Jurkat, Clone E6-1 (cell line): Measurements from ENCODE around the gene SH3BP4.

Experiments
- DNase-seq: peaks from one replicate; pipeline ENCODE4 v3.0.0-alpha.2; 2011; ENCODE audit warnings: low read depth, low spot score
- H3K4me3 ChIP-seq: 2 replicates; pipeline ENCODE4 v1.5.1; 2011; ENCODE audit warnings: mild to moderate bottlenecking, low read length, control low read depth, moderate library complexity

Gene SH3BP4

DNA sequence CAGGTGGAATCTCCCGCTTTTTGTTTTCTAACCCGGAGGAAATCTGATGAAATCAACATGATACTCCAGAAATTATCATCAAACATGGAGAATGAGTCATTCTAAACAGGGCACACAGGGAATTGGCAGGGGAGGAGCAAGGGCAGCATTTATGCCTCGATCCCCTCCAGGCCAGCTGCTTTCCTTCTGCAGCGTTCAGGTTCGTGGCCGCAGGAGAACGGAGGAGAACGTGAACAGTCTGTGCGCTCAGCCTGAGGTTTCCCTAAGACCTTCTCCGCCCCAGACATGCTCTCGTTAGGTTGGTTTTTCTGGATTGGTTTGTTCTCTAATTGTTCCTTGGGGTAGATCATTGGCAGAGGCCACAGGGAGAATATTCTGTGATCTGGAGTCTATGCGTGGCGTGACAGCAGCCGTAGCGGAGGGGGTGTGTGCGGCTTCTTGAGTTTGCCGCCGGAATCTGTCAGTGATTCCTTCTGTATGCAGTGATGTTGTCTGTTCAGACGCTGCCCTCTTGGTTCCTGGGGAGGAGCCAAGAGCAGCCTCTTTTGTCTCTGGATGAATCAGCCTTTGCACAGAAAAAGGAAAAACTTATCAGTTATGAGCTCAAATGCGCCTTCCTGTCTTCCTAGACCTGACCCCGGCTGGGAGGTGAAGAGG, 75.9 kb downstream of the SH3BP4 start:
- no peak overlapping the region for H3K4me3 ChIP-seq
- DNase-seq = no peak

DNA sequence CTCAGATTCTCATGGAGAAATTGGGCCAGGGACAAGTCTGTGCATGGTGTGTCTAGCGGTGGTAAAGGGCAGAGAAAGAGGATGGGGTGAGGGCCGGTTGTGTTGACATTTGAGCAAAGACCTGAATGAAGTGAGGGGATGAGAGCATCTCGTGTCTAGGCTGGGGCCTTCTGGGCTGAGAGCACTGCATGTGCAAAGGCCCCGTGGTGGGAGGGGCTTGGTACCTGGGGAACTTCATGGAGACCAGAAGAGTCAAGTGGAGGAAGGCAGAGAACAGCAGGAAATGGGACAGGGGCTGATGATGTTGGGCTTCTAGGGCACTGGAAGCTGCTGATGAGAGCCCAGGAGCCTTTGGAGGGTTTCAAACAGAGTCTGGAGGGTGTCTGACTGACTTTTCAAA, 76.8 kb downstream of the SH3BP4 start:
- H3K4me3 ChIP-seq = no peak overlapping the region
- no peak for DNase-seq

DNA sequence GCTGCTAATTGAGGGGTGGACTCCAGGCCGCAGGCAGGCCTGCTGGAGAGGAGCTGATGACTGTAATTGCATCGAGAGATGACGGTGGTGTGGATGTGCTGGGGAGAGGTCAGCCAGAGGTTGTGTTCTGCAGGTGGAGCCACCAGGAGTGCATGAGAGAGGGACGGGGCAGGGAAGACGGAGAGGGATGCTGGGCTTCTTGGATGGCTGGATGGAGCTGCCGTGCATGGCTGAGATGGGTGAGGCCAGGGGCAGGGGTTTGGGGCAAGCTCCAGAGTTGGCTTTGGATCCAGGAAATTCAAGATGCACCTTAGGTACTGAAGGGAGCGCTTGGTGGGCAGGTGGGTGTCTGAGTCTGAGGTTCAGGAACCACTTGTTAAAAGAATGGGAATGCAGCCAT, 77.2 kb downstream of the SH3BP4 start:
- DNase-seq = no peak
- no peak overlapping the region for H3K4me3 ChIP-seq

DNA sequence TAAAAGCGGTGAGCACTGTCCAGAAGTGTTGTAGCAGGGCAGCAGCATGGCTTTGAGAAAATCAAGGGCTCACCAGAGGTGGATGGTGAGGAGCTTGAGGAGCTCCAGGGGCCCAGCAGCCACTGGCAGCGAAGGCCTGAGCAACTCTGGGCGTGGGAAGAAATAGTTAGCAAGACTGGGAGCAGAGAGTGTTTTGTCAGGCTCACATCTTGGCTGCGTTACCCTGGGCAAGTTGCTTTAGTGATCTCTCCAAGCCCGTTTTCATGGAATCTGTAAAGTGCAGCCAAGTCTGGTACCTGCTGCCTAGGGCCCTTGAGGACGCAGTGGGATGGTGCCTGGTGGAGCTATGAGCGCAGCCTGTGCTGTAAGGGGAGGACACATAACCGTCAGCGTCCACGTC, 78.3 kb downstream of the SH3BP4 start:
- no peak for DNase-seq
- H3K4me3 ChIP-seq = no peak overlapping the region

DNA sequence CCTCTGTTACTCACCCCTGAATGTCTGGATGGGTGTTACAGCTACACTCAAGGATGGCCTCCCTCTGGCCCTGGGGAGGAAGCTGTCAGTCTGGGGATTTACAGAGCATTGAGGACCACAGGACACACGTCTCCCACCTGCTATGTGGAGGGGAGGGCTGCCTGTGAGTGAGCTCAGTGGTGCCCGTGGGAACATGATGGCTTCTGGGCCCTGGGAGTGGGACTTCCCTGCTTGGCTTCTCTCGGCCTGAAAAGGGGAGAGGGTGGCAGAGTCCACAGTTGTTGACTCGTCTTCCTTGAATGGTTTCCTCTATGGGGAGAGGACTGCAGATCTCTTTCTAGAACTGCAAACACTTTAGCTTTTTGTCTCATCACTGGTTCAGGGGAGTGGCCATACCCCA, 79.1 kb downstream of the SH3BP4 start:
- DNase-seq = no peak
- H3K4me3 ChIP-seq = no peak overlapping the region

DNA sequence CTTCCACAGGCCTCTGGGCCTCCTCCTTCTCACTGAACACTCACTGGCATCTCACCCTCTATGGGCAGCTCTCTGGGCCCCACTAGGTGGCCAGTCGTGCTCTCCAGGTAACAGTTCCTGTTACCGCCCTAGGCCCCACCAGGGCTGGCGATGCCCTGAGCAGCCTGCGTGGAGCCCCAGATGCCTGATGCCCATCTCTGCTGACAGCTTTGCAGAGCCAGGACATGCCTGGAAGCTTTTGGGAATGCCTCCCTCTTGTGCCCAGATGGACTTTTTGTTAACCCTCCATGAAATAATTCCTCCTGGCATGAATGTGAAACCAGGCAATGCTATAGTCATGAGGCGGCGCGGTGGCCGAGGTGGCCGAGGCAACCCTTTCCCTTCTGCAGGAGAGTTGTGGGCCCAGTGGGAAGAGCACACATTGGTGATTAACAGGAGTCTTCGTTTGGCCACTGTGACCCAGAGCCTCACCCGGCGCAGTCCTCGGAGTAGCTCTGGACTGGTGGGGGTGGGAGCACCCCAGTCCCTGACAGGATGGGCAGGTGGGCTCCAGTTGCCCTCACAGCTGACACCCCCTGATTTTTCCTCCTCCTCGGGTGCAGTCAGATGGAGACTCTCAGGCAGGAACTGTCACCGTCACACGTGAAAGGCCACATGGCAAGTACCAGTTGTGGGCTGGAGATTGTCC, 80.0 kb downstream of the SH3BP4 start:
- H3K4me3 ChIP-seq = no peak overlapping the region
- no peak for DNase-seq

DNA sequence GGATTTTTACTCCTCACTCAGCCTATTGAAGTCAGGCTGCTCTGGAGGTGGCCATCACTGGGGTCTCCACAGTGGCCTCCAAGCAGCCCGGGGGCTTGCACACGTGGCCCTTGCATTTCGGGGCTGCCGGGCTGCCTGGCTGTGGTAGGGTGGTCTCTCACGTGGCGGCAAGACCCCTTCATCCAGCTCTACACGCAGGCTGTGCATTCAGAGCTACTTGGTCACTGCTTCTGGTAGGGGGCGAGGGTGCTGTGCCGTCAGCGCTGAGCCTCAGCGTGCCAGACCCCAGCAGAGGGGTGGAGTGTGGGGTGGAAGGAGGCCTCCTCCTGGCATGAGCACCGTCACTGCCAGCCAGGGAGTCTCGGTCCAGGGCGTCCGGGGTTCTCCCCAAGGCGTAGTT, 80.6 kb downstream of the SH3BP4 start:
- no peak overlapping the region for H3K4me3 ChIP-seq
- DNase-seq = no peak

DNA sequence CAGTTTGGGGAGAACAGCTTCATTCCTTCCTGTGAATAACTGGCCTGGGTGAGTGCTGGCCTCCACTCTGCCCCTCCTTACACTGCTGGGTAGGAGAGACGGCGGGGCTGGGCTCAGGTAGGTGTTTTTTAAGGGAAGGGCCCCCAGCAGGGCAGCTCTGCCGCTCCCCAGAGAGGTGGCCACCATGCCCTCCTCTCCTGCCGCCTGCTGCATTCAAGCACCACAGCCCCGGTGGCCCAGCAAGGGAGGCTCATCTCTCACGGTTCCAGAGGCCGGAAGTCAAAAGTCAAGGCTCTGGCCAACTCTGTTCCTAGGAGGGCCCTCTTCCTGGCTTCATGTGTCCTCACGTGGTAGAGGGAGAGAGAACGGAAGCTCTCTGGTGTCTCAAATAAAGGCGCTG, 81.1 kb downstream of the SH3BP4 start:
- no peak overlapping the region for H3K4me3 ChIP-seq
- no peak for DNase-seq

DNA sequence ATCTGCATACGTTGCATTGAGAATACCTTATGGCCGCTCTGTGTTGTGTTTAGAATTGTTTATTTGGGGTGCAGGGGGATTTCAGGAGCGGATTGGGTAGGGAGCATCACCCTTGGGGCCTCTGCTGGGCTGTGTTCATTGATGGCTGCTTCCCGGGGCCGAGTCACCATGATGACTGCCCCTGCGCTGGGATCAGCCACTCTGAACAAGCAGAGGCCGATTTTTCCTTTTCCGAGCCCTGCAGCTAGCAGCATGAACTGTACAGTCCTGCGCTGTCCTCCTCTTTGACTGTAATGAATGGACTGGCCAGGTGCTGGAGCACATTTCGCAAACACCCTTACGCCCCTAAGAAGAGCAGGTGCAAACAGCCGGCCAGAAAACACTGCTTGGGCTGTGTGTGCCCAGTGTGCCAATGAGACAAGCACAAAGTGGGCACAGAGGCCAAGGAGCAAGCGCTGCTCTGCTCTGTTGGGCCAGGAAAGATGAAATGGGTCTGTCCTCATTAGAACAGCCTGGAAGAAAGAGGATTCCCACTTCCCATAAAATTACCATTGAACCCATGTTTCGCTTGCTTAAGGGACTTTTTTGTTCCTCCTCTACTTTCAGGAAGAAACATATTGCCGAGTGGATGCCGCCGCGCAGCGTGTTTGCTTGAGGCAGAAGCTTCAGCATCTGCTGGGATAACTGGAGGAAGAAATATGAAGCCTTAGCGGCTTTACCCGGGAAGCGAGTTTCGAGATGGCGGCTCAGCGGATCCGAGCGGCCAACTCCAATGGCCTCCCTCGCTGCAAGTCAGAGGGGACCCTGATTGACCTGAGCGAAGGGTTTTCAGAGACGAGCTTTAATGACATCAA, 82.7 kb downstream of the SH3BP4 start:
- no peak overlapping the region for H3K4me3 ChIP-seq
- no peak for DNase-seq

DNA sequence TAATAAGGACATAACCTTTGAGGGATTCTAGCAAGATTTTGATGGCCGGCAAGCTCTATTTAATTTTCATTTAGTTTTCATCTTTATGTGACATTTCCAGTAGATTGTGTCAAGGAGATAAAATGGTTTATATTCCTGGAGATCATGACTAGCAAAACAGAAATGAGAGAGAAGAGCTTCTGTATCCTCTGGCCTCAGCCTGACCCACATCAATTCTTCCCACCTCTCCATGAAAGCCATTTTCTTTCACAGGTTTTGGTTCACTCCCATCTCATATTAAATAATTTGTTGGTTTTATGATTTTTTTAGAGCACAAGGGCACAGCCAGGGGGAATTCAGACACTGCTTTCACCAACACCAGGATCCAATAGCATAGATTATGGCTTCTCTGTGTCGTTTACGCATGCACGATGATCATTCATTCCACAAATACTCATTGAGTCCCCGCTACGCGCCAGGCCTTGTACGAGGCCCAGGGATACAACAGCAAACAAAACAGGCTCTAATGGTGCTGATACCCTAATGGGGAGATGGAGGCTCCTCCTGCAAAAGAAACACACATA, 85.9 kb downstream of the SH3BP4 start:
- no peak for DNase-seq
- no peak overlapping the region for H3K4me3 ChIP-seq

DNA sequence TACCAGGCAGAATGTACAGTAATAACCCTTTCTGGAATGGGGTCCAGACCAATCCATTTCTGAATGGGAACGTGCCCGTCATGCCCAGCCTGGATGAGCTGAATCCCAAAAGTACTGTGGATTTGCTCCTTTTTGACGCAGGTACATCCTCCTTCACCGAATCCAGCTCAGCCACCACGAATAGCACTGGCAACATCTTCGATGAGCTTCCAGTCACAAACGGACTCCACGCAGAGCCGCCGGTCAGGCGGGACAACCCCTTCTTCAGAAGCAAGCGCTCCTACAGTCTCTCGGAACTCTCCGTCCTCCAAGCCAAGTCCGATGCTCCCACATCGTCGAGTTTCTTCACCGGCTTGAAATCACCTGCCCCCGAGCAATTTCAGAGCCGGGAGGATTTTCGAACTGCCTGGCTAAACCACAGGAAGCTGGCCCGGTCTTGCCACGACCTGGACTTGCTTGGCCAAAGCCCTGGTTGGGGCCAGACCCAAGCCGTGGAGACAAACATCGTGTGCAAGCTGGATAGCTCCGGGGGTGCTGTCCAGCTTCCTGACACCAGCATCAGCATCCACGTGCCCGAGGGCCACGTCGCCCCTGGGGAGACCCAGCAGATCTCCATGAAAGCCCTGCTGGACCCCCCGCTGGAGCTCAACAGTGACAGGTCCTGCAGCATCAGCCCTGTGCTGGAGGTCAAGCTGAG, 89.6 kb downstream of the SH3BP4 start:
- DNase-seq = no peak
- H3K4me3 ChIP-seq = no peak overlapping the region

DNA sequence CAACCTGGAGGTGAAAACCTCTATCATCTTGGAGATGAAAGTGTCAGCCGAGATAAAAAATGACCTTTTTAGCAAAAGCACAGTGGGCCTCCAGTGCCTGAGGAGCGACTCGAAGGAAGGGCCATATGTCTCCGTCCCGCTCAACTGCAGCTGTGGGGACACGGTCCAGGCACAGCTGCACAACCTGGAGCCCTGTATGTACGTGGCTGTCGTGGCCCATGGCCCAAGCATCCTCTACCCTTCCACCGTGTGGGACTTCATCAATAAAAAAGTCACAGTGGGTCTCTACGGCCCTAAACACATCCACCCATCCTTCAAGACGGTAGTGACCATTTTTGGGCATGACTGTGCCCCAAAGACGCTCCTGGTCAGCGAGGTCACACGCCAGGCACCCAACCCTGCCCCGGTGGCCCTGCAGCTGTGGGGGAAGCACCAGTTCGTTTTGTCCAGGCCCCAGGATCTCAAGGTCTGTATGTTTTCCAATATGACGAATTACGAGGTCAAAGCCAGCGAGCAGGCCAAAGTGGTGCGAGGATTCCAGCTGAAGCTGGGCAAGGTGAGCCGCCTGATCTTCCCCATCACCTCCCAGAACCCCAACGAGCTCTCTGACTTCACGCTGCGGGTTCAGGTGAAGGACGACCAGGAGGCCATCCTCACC, 90.2 kb downstream of the SH3BP4 start:
- no peak overlapping the region for H3K4me3 ChIP-seq
- DNase-seq = no peak

DNA sequence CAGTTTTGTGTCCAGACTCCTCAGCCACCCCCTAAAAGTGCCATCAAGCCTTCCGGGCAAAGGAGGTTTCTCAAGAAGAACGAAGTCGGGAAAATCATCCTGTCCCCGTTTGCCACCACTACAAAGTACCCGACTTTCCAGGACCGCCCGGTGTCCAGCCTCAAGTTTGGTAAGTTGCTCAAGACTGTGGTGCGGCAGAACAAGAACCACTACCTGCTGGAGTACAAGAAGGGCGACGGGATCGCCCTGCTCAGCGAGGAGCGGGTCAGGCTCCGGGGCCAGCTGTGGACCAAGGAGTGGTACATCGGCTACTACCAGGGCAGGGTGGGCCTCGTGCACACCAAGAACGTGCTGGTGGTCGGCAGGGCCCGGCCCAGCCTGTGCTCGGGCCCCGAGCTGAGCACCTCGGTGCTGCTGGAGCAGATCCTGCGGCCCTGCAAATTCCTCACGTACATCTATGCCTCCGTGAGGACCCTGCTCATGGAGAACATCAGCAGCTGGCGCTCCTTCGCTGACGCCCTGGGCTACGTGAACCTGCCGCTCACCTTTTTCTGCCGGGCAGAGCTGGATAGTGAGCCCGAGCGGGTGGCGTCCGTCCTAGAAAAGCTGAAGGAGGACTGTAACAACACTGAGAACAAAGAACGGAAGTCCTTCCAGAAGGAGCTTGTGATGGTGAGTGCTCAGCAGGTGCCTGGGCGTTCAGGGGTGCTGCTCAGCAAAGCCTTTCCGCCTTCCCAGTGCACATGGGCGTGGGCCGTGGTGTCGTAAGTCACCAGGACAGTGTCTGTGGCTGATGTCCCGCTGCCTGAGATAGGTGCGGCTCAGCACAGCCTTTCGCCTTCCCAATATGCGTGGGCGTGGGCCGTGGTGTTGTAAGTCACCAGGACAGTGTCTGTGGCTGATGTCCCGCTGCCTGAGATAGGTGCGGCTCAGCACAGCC, 91.0 kb downstream of the SH3BP4 start:
- no peak overlapping the region for H3K4me3 ChIP-seq
- DNase-seq = no peak

DNA sequence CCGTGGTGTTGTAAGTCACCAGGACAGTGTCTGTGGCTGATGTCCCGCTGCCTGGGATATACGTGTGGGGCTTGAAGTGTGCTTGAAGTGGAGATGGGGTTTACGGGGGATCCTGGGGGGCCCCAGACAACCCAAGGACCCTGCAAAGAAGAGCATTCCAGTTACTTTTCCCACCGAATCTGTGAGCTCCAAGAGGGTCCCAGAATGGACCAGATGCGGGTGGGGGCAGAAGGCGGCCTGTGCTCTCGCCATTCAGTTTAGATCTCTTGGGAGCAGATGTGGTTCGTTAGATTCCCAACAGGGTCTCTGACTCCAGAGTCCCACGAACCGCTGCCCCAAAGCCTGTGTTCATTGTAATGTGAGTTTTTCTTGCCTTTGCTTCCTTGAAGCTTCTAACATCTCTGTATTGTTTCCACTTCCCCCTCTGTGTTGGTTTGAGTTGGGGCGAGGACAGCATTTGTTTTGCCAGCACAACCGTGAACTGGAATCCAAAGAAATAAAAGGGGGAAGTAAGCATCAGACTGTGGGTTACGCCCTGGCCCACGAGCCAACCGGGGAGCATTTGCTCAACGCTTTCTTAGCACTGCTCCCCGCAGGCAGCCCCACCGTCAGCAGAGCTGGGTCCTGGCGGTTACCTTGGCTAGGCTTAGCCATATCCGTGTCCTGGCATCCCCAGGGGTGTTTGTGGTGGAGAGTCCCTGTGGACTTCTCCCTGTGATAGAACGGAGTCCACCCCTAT, 92.1 kb downstream of the SH3BP4 start:
- DNase-seq = no peak
- no peak overlapping the region for H3K4me3 ChIP-seq

DNA sequence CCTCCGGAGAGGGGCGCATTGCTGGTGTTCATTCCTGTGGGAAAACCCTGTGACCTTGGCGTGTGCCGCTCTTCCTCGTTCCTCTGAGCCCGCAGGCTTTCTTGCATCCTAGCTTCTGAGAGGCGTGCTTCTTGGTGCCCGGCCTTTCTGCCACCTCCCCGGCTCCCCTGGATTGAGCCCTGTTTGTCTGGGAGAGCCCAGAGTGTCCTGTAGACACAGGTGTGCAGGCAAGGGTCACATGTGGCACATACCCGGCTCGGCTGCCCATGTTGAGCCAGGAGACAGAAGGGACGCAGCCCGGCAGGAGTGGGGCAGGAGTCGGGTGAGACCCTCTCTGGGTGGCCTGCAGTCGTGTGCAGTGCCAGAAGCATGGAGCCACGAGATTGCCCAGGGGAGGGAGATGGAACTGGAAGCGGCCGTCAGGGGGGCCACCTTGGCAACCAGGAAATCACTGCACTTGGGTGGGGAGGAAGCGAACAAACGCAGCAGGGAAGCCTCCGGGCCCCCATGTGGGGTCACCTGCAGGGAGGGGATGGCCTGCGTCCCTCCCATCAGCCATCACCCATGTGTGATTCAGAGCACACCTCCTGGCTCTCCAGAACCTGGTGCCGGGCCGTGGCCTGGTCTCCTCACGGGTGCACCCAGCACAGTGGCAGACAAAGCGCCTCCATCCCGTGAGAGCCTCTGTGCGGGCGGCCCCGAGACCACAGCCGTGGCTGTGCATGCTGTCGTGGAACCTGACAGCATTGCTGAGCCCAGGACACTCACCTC, 92.9 kb downstream of the SH3BP4 start:
- no peak for DNase-seq
- no peak overlapping the region for H3K4me3 ChIP-seq

DNA sequence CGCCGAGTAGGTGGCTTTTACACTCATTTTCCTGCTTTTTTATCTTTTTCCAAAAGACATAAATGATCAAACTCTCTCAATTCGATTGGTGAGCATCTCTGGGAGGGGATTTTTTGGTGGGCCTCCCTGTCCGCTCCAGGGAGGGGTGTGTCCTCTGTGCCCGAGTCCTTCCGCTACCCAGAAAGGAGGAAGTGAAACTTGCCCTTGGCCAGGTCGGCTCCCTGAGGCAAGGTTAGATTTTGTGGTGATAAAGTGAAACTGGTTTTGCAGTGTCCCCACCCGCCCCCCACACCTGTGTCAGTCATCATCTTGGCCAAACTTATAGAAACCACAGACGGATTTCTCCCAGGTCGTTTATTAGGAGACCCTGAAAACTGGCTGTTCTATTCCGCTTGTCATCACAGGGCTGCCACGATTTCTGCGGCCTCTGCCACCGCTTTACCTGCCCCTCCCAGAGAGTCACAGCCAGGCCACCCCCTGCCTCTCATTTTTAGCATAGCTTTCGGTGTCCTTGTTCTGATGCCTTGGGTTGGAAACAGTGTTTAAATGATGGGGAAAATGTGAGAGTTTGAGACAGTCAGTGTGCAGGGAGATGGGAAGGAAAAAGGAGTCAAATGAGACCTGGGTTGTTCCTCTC, 93.6 kb downstream of the SH3BP4 start:
- no peak overlapping the region for H3K4me3 ChIP-seq
- DNase-seq = no peak
